GM12891 (cell line): ENCODE results near the gene GSDMA.
"Not testable (repeated sequence)": the region's sequence is repeated elsewhere in the genome, so short reads cannot be mapped to it uniquely, and the experiment has no call there.

Experiments
- DNase-seq: peaks from one replicate; pipeline ENCODE4 v3.0.0; 2011; ENCODE audit warnings: low spot score; ENCODE audit not compliant: insufficient read length
- FAIRE-seq: peaks from 2 replicates; lab custom pipeline; 2011; peaks lifted over from hg19 to GRCh38; lab: Jason Lieb, UNC
- PAX5 ChIP-seq: IDR thresholded peaks from 2 replicates; pipeline ENCODE4 v1.6.1; 2011; ENCODE audit warnings: low read length, moderate library complexity, mild to moderate bottlenecking; ENCODE audit not compliant: insufficient read depth, severe bottlenecking
- POLR2A ChIP-seq: IDR thresholded peaks from 2 replicates; pipeline ENCODE4 v1.6.1; 2011; ENCODE audit warnings: low read depth, low read length, control low read depth
- POLR2AphosphoS5 ChIP-seq: IDR thresholded peaks from 2 replicates; pipeline ENCODE4 v1.6.1; 2011; ENCODE audit warnings: low read depth, low read length, control low read depth
- POU2F2 ChIP-seq: IDR thresholded peaks from 2 replicates; pipeline ENCODE4 v1.6.1; 2011; ENCODE audit warnings: low read depth, mild to moderate bottlenecking, control low read depth, low read length, moderate library complexity
- SPI1 ChIP-seq: IDR thresholded peaks from 2 replicates; pipeline ENCODE4 v1.6.1; 2011; ENCODE audit warnings: low read depth, low read length, control low read depth
- TAF1 ChIP-seq: IDR thresholded peaks from 2 replicates; pipeline ENCODE4 v1.6.1; 2011; ENCODE audit warnings: low read depth, low read length, control low read depth

GSDMA gene

GRCh38 chr17:39994448-39994847 is 31.6 kb downstream of the GSDMA start:
- TF ChIP-seq POLR2A (no peak), PAX5 (no peak)
- no peak for FAIRE-seq
- no peak for DNase-seq

DNA sequence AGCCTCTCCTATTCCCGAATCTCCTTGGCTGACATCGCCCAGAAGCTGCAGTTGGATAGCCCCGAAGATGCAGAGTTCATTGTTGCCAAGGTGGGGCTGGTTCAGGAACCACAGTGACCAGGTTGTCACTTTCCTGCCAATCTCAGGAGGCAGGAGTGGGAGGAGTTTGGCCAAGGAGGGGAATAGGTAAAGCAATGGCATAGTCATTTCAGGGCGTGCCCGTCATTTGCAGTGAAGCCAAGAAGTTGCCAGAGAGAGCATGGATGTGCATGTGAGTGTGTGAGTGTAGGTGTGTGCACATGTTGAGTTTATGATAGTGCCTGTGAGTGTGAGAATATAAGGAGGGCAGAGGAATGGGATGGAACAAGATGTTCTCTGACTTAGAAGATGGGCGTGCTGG is 32.6 kb downstream of the GSDMA start:
- no peak for TF ChIP-seq SPI1
- TF ChIP-seq PAX5 = no peak
- no peak for TF ChIP-seq POLR2A
- no peak for TF ChIP-seq TAF1
- no peak for TF ChIP-seq POLR2AphosphoS5
- TF ChIP-seq POU2F2 = no peak
- FAIRE-seq (no peak), DNase-seq (no peak)

DNA sequence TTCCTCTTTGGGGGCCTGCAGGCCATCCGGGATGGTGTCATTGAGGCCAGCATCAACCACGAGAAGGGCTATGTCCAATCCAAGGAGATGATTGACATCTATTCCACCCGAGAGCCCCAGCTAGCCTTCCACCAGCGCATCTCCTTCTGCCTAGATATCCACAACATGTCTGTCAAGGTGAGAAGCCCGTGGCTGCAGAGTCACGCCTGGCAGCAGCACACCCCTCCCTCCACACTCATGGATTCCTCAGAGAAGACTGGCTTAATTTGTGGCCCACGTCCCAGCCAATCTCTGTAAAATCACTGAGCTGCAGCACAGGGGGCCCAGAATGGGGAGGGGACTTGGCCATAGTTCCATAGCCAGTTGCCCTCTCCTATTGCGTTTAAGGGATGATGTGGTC is 33.4 kb downstream of the GSDMA start:
- no peak for DNase-seq
- TF ChIP-seq PAX5 (no peak), POU2F2 (no peak), TAF1 (no peak)

DNA sequence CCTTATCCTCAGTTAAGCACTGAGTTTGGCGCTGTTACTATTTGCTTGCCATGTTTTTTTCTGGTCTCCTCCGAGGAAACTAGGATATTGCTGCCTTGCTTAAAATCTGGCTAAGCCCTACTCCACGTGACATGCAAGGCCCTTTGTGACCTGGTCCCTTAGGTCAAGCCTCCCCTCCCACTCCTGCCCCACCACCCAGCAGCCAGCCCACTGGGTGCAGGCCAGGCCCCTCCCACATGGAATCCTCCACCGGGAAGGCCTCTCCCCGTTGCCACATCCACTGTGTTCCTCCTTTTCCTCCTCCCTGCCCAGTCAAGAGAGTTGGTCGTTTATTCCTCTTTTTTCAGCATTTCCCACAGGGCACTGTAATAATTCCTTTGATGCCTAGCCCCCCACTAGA is 34.0 kb downstream of the GSDMA start:
- no peak for FAIRE-seq
- TF ChIP-seq POLR2AphosphoS5 (0 out of 2 replicates have a peak, but pooled peaks have one; percentile 35), SPI1 (no peak)

More for the DNA sequence above, 33.4 kb downstream of the GSDMA start:
- FAIRE-seq = no peak

GRCh38 chr17:39997543-39997942 is 34.7 kb downstream of the GSDMA start:
- DNase-seq = no peak
- no peak for FAIRE-seq
- no peak for TF ChIP-seq SPI1
- TF ChIP-seq POU2F2 = no peak
- no peak for TF ChIP-seq PAX5
- no peak for TF ChIP-seq POLR2AphosphoS5
- no peak for TF ChIP-seq TAF1
- TF ChIP-seq POLR2A = no peak

More for the DNA sequence above, 34.0 kb downstream of the GSDMA start:
- no peak for DNase-seq

DNA sequence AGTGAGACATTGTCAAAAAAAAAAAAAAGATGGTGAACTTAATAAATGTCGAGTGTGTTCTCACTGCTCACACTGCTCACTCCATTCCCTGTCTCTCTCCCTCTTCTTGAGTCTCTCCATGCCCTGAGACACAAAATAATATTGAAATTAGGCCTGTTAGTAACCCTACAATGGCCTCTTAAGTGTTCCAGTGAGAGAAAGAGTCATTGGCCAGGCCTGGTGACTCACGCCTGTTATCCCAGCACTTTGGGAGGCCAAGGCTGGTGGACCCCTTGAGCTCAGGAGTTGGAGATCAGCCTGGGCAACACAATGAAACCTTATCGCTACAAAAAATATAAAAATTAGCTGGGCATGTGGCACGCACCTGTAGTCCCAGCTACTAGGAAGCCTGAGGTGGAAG is 36.3 kb downstream of the GSDMA start:
- FAIRE-seq = no peak
- TF ChIP-seq SPI1 (no peak), POLR2AphosphoS5 (no peak), POLR2A (no peak), POU2F2 (no peak), PAX5 (no peak), TAF1 (no peak)
- DNase-seq = no peak

DNA sequence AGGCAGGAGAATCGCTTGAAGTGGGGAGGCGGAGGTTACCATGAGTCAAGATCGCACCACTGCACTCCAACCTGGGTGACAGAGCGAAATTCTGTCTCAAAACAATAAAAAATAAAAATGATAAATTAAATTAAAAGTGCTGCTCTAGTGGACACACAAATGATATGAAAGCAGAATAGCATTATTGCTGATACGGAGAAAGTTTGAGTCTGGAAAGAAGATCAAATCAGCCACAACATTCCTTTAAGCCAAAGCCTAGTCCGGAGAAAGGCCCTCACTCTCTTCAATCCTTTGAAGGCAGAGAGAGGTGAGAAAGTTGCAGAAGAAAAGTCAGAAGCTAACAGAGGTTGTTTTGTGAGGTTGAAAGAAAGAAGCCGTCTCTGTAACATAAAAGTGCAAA is 37.4 kb downstream of the GSDMA start:
- DNase-seq (no peak), FAIRE-seq (no peak)
- TF ChIP-seq SPI1 = no peak
- no peak for TF ChIP-seq POU2F2
- TF ChIP-seq POLR2AphosphoS5 = no peak
- TF ChIP-seq PAX5 = no peak

DNA sequence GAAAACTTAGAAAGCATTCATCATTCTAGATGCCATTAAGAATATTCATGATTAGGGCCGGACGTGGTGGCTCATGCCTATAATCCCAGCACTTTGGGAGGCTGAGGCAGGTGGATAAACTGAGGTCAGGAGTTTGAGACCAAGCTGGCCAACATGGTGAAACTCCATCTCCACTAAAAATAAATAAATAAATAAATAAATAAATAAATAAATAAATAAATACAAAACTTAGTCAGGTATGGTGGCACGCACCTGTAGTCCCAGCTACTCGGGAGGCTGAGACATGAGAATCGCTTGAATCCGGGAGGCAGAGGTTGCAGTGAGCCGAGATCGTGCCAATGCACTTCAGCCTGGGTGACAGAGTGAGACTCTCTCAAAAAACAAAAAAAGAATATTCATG is 38.5 kb downstream of the GSDMA start:
- FAIRE-seq, DNase-seq: not testable (repeated sequence)

DNA sequence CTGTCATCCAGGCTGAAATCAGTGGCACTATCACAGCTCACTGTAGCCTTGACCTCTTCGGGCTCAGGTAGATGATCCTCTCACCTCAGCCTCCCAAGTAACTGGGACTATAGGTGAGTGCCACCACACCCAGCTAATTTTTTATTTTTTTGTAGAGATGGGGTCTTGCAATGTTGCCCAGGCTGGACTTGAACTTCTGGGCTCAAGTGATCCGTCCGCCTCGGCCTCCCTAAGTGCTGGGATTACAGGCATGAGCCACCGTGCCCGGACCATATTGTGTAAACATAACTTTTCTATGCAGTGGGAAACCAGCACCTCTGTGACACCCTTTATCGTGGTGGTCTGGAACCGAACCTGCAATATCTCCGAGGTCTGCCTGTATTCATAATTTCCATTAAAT is 41.3 kb downstream of the GSDMA start:
- DNase-seq (no peak), FAIRE-seq (no peak)
- no peak for TF ChIP-seq TAF1
- TF ChIP-seq POU2F2 = no peak
- TF ChIP-seq SPI1 = no peak
- TF ChIP-seq POLR2A = no peak
- no peak for TF ChIP-seq PAX5
- no peak for TF ChIP-seq POLR2AphosphoS5

- FAIRE-seq (no peak), DNase-seq (no peak)
- TF ChIP-seq POLR2AphosphoS5 (no peak), POU2F2 (no peak), SPI1 (no peak), TAF1 (no peak), POLR2A (no peak), PAX5 (no peak)
Observed at GRCh38 chr17:40004712-40005111, 41.9 kb downstream of the GSDMA start.

DNA sequence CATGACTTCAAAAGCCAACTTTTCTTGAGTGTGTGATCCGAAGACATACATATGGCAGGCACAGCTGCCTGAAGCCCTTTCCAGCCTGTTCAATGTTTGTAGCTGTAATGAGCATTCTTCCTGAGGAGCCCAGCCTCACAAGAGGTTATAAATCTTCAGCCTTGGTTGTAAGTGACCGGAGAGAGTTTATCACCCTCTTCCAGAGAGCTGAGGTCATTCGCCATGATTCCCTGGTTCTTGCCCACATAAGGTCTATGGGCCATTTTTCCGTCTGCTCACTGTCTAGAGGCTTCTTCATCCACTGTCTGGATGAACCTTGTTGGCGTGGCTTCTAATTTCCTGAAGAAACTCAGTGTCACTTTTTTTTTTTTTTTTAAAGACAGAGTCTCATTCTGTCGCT is 42.7 kb downstream of the GSDMA start:
- no peak for FAIRE-seq

DNA sequence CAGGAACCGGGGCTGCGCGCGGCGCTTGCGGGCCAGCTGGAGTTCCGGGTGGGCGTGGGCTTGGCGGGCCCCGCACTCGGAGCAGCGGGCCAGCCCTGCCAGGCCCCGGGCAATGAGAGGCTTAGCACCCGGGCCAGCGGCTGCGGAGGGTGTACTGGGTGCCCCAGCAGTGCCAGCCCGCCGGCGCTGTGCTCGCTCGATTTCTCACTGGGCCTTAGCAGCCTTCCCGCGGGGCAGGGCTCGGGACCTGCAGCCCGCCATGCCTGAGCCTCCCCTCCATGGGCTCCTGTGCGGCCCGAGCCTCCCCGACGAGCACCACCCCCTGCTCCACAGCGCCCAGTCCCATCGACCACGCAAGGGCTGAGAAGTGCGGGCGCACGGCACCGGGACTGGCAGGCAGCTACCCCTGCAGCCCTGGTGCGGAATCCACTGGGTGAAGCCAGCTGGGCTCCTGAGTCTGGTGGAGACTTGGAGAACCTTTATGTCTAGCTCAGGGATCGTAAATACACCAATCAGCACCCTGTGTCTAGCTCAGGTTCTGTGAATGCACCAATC is 48.2 kb downstream of the GSDMA start:
- not testable (repeated sequence) for FAIRE-seq, DNase-seq

More for the DNA sequence above, 42.7 kb downstream of the GSDMA start:
- DNase-seq = no peak
- TF ChIP-seq POLR2A = no peak
- TF ChIP-seq POLR2AphosphoS5 = no peak
- no peak for TF ChIP-seq TAF1

- FAIRE-seq, DNase-seq: not testable (repeated sequence)
Observed at GRCh38 chr17:40012017-40012647, 49.3 kb downstream of the GSDMA start.
